Vagina (tissue), 2 donors: ENCODE data around the gene WDR12.

ENCODE experiments used
- CTCF ChIP-seq, 3 experiments: fragments of 450-650 bp in 2 of 3; fragments of 200-600 bp in 1 of 3; sonication (generic) in 1 of 3; IDR thresholded peaks; one replicate each; pipeline ENCODE4 v1.5.1; 2017 to 2019; ENCODE audit warnings: antibody characterized with exemption in 3 of 3, mild to moderate bottlenecking in 2 of 3, moderate library complexity in 2 of 3
- POLR2A ChIP-seq, 2 donors: fragments of 450-650 bp; IDR thresholded peaks; one replicate each; pipeline ENCODE4 v1.6.1; 2017; ENCODE audit warnings: antibody characterized with exemption in 2 of 2, mild to moderate bottlenecking in 2 of 2, moderate library complexity in 2 of 2
- POLR2AphosphoS5 ChIP-seq, 2 donors: sonication (generic); formaldehyde crosslinking; IDR thresholded peaks; one replicate each; pipeline ENCODE4 v1.9.0; 2017; ENCODE audit warnings: antibody characterized with exemption in 2 of 2, mild to moderate bottlenecking in 2 of 2, low read depth in 1 of 2; ENCODE audit not compliant: insufficient read depth in 1 of 2

- no peak for TF ChIP-seq CTCF (IDR thresholded peaks at IDR 0.05)
- no peak for TF ChIP-seq POLR2A (IDR thresholded peaks at IDR 0.05)
- TF ChIP-seq POLR2AphosphoS5 (IDR thresholded peaks at IDR 0.05; ENCODE audit: insufficient read depth in 1 of 2, low read depth in 1 of 2), result no peak
Measured at GRCh38 chr2:202848813-202849212, 62.7 kb downstream of the WDR12 start.
